ENCODE data around the gene ALK.

The ALK gene

GRCh38 chr2:29606104-29607037, 315.0 kb downstream of the ALK start:
- intact Hi-C loops (cut with DNase I) = no loop called here
- DNase-seq = no peak

- intact Hi-C loops (cut with DNase I) = no loop called here
- no peak for DNase-seq
Measured at GRCh38 chr2:29603341-29603740, 318.0 kb downstream of the ALK start.

GRCh38 chr2:29601872-29602271, 319.5 kb downstream of the ALK start:
- no peak for DNase-seq
- intact Hi-C loops (cut with DNase I) = no loop called here

- intact Hi-C loops (cut with DNase I) = no loop called here
- DNase-seq = no peak
Measured at GRCh38 chr2:29601321-29601720, 320.1 kb downstream of the ALK start.

GRCh38 chr2:29599946-29600345, 321.4 kb downstream of the ALK start:
- intact Hi-C loops (cut with DNase I) = no loop called here
- DNase-seq = no peak

GRCh38 chr2:29598978-29599377, 322.4 kb downstream of the ALK start:
- intact Hi-C loops (cut with DNase I) = no loop called here
- no peak for DNase-seq

GRCh38 chr2:29597035-29597434, 324.4 kb downstream of the ALK start:
- DNase-seq = no peak
- intact Hi-C loops (cut with DNase I) = no loop called here

GRCh38 chr2:29596584-29596983, 324.8 kb downstream of the ALK start:
- DNase-seq = no peak
- intact Hi-C loops (cut with DNase I) = no loop called here

- intact Hi-C loops (cut with DNase I) = no loop called here
- DNase-seq = no peak
Measured at GRCh38 chr2:29591600-29591999, 329.8 kb downstream of the ALK start.

GRCh38 chr2:29590211-29590610, 331.2 kb downstream of the ALK start:
- intact Hi-C loops (cut with DNase I) = no loop called here
- DNase-seq = no peak

GRCh38 chr2:29589440-29590103, 331.8 kb downstream of the ALK start:
- no peak for DNase-seq
- intact Hi-C loops (cut with DNase I) = no loop called here

GRCh38 chr2:29587402-29588190, 333.8 kb downstream of the ALK start:
- no peak for DNase-seq
- intact Hi-C loops (cut with DNase I) = no loop called here

- intact Hi-C loops (cut with DNase I) = no loop called here
- no peak for DNase-seq
Measured at GRCh38 chr2:29586919-29587318, 334.5 kb downstream of the ALK start.

GRCh38 chr2:29583548-29584156, 337.7 kb downstream of the ALK start:
- intact Hi-C loops (cut with DNase I) = no loop called here
- DNase-seq = no peak

GRCh38 chr2:29583104-29583503, 338.3 kb downstream of the ALK start:
- no peak for DNase-seq
- intact Hi-C loops (cut with DNase I) = no loop called here

- intact Hi-C loops (cut with DNase I) = no loop called here
- DNase-seq = no peak
Measured at GRCh38 chr2:29582062-29582461, 339.3 kb downstream of the ALK start.

GRCh38 chr2:29580223-29580622, 341.2 kb downstream of the ALK start:
- no peak for DNase-seq
- intact Hi-C loops (cut with DNase I) = no loop called here

- no peak for DNase-seq
- intact Hi-C loops (cut with DNase I) = no loop called here
Measured at GRCh38 chr2:29579495-29580169, 341.8 kb downstream of the ALK start.

GRCh38 chr2:29578084-29578598, 343.2 kb downstream of the ALK start:
- DNase-seq = no peak
- intact Hi-C loops (cut with DNase I) = no loop called here
